Measurements from ENCODE around the gene SLC15A5.

SLC15A5 gene, protein sequence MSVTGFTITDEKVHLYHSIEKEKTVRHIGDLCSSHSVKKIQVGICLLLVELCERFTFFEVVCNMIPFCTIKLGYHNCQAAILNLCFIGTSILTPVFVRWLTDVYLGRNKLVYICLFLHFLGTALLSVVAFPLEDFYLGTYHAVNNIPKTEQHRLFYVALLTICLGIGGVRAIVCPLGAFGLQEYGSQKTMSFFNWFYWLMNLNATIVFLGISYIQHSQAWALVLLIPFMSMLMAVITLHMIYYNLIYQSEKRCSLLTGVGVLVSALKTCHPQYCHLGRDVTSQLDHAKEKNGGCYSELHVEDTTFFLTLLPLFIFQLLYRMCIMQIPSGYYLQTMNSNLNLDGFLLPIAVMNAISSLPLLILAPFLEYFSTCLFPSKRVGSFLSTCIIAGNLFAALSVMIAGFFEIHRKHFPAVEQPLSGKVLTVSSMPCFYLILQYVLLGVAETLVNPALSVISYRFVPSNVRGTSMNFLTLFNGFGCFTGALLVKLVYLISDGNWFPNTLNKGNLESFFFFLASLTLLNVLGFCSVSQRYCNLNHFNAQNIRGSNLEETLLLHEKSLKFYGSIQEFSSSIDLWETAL

DNA sequence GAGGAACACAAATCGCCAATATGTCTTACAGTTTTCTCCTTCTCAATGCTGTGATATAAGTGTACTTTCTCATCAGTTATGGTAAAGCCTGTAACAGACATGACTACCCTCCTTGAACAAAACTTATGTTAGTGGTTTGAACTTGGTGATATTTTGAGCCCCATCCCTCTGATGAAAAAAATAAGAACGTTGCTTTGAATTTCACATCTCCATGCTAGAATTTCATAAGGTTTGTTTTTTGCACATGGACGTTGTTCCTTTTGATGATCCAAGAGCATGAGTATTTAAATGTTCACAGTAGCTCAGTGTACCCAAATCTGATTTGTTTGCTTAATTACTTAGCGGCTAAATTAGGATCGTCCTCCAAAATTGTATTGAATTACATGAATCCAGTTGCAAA, at the start of gene SLC15A5:
SLC15A5 (minus strand) TSS at position 101 of the 400 bp plus-strand sequence; CDS start at position 101, 0 bp downstream.
- no peak for DNase-seq

DNA sequence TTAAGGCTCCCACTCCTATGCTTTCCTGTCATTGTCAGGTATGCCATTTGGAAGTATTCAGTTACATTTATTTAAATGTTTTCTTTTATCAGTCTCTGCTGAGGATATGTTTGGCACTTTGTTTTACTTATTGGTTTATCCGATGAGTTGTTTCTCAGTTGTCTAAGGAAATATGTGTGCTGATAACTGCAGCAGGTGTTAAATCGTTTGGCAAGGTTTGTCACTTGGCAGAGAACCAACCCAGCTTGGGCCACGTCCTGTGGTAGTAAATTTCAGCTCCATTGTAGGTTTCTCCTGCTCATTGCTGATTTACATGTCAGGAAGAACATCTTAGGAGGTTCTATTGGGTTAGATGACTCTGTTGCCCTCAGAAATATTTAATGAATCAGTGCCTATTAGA, 47.9 kb upstream of the SLC15A5 start:
- no peak for DNase-seq

DNA sequence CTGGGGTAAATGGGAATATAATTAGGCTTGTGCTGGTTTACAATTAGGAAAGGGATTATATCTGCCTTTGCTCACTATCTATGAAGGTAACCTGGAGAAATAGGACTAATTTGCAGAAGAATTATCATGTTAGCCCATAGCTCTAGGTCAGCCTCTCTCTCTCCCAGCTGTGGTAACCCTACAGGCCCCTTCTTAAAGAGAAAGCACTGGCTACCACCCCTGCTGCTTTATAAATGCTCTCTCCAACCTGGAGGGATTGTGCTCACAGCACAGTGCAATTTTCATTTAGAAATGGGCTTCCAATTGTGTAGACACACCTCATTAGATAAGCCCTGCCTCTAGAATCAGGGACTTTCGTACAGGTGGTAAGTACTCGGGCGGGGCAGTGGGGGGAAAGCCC, 47.3 kb upstream of the SLC15A5 start:
- no peak for DNase-seq

DNA sequence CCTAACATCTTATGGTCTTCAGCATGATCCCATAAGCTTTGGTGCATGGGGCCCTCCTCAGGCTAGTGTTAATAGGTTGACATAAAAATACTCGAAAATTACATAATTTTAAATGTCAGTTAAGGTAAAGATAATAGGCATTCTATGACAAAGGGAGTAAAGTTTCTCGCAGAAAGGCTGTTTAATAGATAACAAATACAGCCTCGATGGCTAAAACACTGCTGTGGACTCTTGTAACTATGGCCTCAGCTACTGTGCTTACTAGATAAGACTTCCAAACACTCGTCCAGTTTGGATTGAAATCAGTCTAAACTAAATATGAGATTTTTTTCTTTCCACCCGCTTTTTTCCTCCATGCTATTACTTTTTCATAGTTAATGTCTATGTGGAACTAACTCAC, 46.8 kb upstream of the SLC15A5 start:
- no peak for DNase-seq

DNA sequence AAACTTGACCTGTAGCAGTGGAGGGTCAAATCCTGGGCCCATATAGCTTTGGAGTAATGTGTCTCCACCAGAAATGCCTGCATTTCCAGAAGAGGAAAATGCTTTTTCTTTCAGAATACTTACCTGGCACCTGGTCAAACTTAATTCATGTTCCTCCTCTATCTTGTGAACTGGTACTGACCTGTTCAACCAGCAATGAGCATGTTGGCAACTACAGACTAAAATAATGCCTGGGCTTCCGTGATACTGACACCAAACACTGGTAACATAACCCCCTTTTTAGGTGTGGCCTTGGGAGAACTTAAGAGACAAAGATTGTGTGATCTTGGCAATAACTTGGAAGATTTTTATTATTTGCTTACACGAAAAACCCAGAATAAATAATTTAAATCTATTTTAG, 46.2 kb upstream of the SLC15A5 start:
- no peak for DNase-seq

DNA sequence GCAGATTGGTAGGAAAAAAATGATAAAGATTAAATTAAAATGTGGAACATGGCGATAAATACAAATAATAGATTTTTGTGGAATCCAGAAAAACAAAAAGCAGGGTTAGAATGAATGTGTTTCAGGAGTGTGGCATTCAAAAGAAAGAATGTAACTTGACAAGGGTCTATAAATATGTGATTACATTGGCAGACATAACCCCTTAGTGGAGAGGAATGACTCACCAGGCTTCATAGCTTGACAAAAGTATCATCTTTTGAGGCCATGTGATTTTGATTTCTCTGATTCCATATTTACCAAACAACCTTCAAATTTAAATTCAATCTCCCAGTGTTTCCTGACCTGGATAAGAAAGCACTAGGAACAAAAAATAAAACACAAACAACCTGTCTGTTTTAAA, 45.5 kb upstream of the SLC15A5 start:
- DNase-seq, result no peak

DNA sequence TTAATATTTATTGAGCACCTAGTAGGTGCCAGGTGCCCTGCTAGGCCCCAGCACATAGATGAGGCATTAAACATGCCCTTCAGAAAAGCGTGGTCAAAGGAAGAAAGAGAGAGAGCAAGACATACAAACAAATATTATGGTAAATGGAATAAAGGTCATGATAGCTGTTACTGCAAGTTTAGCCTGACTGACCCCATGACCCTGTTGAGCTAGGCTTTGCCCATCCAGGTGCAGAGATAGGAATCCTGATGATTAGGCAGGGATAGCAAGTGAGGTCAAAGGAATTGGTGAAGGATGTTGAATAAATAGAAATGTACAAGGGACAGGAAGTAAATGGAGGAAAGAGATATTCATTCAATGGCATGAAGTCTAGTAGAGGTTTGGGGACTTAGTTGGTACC, 33.4 kb upstream of the SLC15A5 start:
- no peak for DNase-seq

DNA sequence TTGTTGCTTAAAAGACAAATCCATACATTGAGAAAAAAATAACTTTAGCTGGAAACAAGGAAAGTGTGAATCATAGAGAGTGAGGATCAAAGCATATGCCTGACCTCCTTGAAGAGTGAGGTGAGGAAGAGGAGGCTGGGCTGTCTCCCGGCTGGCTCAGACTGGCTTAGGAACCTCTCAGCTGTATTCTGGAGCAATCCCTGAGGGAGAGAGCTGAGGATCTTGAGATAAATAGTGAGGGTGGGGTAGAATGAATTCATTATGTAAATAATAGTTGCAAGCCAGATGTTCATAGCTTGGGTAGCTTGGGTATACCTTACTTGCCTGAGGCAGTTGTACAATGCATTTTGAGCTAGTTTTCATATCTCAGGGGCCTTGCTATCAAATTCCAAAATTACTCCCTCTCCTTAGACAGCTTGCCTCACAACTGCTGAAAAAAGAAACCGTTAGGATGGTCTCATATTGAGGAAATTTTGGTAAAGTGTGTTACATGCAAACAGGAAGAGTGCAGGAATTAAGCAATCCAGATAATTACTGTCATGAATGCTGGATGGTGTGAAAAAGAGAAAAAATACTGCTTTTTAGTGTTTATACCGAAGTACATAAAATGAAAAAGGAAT, 30.5 kb upstream of the SLC15A5 start:
- no peak for DNase-seq

DNA sequence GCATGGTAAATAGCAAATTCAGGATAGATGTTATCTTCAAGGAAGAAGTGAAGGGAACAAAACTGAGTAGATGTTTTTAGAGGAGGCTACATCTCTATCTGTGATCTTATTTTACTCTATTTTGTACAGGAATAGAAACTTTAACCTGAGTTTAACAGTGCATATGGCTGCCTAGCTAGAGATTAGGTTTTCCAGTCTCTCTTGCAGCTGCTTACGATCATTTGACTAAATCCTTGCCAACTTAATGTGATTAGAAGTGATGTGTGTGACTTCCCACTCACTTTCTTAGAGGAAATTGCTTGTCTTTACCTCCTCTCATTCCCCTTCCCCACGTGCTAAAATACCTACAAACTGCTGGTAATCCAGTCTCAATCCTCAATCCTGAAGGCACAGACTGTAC, 26.5 kb upstream of the SLC15A5 start:
- no peak for DNase-seq

DNA sequence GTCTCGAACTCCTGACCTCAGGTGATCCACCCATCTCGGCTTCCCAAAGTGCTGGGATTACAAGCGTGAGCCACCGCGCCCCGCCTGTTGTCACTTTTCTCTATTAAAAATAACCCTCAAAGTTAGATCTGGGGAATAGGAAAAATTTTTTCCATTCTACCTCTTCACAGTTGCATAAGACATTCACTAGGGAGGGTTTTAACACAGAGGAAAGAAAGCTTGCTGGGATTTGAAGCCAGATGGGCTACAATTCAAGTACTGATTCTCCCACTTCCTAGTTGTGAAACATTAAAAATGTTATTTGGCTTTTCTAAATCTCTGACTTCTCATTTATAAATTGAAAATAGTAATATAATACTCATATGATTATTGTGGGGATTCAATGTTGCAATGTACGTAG, 23.3 kb upstream of the SLC15A5 start:
- no peak for DNase-seq

DNA sequence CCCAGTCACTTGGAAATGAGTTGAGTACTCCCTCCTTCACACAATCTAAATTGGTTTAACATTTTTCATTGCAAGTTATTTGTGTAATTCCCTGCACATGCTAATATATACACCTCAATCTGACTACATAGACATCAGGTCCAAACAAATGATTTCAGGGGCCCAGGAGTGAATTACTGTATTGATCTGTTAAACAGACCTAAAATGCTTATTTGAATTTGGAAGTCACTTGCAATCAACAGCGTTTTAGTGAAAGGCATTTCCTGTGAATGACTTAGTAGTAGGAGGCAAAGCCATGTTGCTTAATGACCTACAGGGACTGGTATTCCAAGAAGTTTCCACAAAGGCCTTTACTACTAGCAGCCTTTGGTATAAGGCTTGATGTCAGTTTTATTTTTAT, 22.6 kb upstream of the SLC15A5 start:
- no peak for DNase-seq

DNA sequence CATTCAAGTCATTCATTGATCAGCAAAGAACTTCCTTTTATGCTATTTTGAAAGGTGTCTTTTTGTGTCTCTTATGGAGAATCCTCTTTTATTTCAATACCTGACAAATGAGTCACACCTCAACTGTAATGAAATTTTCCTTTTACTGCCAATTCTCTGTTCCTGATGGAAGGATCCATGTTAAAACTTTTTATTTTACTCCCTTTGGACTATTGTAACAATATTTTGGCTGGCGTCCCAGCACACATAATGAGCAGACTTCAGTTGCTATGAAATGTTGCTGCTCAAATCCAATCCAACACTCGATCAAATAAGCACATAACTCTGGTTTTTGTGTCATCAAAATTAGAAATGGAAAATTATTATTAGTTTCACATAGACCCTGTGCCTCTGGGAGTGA, 21.9 kb upstream of the SLC15A5 start:
- DNase-seq, result no peak

DNA sequence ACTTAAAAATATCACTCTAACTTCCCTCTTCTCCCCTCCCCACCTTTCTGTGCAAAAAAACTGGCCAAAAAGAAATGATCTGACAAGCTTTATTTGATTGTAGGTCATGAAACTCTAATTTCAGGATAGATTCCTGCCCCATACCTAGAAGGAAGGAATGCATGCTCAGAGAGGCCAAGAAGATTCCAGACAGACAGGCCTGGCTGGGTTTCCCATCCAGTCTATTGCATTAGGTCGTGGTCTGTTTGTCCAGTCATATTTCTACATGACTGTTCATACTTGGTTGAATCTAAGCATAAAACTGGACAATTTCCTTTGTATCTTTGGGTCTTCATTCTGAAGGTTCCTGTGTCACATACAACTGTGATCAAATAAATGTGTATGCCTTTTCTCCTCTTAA, 20.0 kb upstream of the SLC15A5 start:
- no peak for DNase-seq

DNA sequence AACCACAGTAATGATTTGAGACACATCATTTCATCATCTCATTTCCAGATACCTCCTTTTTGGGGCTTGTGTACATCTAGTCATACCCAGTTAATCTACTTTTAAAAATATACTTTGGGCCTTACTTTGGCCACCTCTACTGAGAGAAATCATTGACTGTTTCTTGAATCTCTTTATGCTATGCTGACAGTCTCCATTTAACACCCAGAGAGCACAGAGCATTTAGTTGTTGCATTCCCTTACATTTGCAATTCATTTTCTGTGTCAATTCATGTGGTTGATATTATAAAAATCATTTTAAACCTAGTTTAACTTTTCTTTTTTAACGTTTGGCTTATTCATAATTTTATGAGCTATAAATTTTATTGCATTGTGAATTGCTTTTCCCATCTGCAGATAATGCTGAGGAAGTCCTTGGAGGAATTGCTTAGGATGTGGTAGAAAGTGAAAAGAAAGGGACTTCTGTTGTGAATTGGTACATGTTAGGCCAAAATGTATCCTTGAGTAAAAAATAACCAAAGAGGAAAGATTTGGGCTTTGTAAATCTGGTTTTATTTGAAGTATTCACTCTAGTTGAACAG, 17.0 kb upstream of the SLC15A5 start:
- no peak for DNase-seq

DNA sequence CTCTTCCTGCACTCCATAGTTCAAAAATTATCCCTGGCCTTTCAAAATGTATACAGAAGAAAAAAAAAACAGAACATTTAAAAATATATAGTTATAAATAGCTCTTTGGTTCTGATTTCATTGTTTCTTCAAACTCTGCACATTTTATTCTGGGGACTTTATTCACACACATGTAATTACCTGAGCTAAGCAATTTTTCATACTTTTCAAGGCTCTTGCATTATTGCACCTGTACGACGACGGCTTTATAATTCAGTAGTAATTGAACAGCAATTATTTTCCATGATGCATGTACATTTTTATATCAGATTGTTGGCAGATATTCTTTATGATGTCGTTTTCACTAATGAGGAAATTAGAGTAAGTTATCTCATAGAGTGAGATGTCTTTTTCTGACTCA, 13.5 kb upstream of the SLC15A5 start:
- no peak for DNase-seq

DNA sequence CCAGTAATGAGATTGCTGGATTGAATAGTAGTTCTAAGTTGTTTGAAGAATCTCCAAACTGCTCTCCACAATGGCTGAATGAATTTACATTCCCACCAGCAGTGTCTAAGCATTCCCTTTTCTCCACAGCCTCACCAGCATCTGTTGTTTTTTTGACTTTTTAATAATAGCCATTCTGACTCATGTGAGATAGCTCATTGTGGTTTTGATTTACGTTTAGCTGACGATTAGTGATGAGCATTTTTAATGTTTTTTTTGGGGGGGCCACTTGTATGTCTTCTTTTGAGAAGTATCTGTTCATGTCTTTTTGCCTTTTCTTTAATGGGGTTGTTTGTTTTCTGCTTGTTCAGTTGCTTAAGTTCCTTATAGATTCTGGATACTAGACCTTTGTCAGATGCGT, 8.1 kb upstream of the SLC15A5 start:
- no peak for DNase-seq

DNA sequence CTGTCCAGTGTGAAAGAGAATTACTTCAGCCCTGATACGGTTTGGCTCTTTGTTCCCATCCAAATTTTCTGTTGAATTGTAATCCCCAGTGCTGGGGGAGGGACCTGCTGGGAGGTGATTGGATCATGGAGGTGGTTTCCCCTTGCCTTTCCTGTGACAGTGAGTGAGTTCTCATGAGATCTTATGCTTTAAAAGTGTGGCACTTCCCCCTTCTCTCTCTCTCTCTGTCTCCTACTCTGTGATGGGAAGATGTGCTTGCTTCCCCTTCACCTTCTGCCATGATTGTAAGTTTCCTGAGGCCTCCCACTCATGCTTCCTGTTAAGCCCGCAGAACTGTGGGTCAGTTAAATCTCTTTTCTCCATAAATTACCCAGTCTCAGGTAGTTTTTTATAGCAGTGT, 5.5 kb upstream of the SLC15A5 start:
- DNase-seq, result no peak

DNA sequence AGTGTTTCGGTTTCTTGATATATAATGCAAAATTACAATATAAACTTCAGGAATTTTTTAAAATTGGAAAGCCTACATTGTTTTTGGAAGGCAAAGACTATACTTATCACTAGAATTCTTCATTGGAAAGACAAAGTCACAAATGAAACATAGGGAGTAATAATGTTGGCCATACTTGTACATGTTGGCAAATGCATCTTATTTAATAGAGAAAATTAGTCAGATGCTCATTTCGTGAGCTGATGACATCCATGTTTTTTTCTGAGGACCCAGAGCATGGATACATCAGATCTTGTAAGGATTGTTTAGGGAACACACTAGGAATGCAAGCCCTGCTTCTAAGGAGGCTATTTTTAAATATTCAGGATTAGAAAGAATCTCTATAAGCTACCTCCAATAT, 4.6 kb upstream of the SLC15A5 start:
- no peak for DNase-seq

DNA sequence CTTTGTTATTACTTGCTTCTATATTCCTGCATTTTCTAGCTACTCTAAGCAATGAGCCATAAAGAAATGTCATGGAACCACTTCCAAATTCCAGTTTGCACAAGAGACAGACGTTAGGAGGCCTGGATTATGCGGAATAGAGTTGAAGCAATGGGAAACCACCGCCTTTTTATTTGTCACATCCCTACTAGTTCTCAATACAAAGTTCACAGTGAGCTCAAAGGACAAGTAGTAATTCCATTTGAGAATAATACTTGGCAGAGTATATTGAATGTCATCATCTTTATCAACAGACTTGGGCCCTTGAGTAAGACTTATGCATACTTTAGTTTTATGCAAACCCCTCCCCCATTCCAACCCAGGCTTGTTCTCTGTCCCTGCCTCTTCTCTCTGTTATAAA, 3.7 kb upstream of the SLC15A5 start:
- no peak for DNase-seq

DNA sequence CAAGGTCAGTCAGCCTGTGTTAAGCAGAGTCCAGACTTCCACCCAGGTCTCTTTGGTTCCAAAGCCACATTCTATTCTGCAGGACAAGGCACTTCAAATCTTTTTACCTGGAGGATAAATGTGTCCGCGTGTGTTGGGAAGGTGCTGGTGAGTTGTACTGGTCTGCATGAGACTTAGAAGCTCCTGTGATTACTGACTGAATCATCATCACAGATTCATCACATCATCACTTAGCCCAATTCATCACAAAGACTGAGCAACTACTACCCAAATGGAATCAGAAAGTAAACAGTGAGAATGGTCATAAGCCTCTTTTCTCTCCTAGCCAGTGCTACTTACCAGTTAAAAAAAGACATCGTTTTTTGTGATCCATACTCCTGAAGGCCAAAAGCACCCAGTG, 5.3 kb downstream of the SLC15A5 start:
- no peak for DNase-seq

DNA sequence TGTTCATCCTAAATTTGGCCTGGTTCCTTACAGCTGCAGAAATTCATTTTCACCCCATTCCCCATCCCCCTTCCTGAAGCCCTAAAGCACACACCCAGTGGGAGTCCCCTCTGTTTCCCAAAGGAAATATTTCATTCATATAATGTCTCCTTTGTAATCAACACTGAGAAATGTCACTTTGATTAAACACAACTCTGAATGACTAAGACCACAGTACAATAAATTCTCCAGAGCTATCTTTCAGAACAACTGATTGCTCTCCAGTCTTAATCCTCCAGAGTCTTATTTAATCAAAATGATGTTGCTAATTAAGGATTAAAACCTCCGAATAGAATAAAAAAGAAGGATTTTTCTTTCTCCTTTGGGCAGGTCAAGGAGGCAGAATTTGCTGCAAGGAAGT, 6.4 kb downstream of the SLC15A5 start:
- DNase-seq, result no peak

DNA sequence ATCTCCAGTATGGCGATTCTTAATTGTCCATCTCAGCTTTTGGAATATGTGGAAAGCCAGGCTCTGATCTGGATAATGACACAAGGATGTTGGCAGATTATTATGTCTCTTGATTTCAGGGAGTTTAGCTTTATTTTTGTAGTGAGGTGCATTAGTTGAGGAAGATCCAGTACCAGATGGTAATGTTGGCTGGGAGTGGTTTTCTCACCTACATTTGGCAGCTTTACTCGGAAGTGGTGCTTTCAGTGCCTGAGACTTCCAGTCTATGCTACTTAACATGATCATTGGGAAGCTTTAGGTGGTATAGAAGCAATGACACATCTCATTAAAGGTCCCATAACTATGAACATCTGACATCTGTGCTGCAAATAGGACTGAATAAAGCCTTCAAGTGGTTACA, 7.5 kb downstream of the SLC15A5 start:
- no peak for DNase-seq

DNA sequence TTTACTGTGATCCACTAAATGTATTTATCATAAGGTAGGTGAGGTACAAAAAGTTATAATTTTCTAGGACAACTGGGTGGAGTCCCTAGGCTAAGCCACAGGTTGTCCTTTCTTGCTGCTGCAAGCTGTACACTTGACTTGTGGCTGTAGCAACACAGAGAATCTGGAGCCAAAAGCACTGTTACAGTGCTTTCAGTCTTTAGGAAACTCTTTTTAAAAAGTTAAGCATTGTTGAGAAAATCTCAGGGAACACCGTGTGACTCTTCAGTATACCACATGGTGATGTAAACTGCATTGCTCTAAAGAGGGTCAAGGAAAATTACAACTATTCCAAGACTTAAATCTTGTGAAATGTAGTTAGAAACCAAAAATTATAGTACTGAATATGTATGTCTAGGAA, 11.4 kb downstream of the SLC15A5 start:
- no peak for DNase-seq

Data from nucleus accumbens (tissue), 56 donors.